Stimulated activated CD4-positive, alpha-beta T cell treated with anti-CD3 and anti-CD28 coated beads, Interleukin-15, amount 100 ng/mL, for 1 hour (primary cell): ENCODE data around the gene SIRPA.

ENCODE experiments used
- DNase-seq, 2 donors: peaks; one replicate each; pipeline ENCODE4 v3.0.0-alpha.2; 2020; ENCODE audit warnings: low read depth in 1 of 2, low spot score in 1 of 2

The SIRPA gene

GRCh38 chr20:1894951-1895673 lies at the start of gene SIRPA:
Gene SIRPA (plus strand): TSS chr20:1895407. CDS start chr20:1895448, 41 bp downstream.
- DNase-seq = no peak

DNA sequence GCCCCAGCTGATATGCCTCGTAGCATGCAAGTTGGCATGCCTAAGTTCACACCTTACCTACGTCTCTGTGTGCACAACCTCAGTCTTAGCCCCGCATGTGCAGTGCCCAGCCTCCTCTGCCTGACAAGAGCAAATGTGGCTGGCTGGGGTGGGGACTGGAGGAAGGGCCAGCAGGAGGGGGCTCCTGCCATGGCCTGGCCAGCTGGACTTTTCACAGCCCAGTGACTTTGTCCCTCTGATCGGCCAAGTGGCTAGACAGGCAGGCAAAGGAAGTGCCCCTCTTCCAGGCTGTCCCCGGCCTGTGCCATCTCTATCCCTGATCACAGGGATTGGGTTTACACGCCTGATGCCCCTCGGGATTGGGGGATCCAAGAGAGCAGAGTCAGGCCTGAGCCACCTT lies 49.5 kb upstream of the SIRPA start:
- no peak for DNase-seq

GRCh38 chr20:1846341-1846740 lies 48.9 kb upstream of the SIRPA start:
- no peak for DNase-seq

DNA sequence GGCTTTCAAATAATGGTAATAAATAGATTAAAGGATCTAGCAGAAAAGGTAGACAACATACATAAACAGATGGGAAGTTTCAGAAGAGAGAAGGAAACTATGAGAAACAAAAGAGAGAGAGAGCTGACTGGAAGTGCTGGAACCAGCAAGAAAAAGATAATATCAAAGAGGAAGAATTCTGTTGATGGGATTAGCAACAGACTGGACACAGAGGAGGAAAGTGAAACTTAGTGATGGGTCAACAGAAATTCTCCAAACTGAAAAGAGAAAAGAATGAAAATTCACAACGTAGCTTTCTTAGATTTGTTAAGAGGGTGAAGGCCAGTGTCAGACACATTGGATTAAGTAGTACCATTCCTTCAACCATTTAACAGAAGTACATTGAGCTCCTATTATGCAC lies 48.3 kb upstream of the SIRPA start:
- no peak for DNase-seq

DNA sequence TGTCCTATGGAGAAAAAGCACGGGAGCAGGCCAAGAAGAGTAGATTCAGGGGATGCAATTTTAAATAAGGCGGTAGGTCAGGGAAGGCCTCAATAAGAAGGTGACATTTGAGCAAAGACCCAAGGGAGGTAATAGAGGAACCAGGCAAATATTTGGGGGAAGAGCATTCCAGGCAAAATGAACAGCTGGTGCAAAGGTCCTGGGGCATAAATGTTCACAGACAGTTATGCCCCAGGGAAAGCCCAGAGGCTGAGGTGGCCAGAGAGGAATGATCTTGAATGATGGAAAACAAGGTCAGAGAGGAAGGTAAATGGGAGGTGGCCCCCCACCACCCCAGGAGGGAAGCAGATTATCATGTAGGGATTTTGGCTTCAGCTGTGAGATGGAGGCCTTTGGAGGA lies 47.4 kb upstream of the SIRPA start:
- no peak for DNase-seq

- DNase-seq = no peak
These were observed 46.8 kb upstream of the SIRPA start for GRCh38 chr20:1848373-1848772.

DNA sequence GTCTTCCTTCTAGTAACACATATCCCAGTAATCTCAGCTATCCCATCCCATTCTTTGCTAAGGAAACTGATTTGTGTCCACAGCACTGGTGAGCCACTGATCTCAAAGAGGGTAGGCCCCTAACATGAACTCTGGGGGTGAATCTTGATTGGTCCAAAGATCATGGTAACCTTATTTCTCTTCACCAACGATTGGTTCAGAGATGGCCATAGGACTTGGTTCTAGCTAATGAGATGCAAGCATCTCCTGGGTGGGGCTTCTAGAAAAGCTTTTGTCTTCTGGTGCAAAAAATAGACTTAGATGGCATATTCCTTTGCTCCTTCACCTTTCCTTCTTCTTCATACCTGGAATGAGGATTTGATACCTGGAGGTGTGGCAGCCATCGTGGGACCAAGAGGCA lies 43.8 kb upstream of the SIRPA start:
- no peak for DNase-seq

DNA sequence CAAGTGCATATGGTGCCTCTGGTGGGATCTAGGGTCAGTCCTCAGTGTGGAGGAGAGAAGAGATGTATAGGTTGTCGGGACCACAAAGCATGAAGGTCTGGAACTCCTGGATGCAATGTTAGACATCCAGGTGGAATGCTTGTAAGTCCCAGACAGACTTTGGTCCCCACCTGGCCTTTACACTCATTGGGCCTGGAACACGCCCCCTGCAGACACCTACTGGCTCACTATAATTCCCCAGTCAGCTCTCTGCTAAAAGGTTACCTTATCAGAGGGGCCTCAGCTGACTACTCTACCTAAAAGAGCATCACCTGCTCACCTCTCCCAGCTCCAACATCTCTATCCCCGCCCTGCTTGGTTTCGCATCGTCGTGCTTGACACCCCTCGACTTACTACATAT lies 41.7 kb upstream of the SIRPA start:
- DNase-seq = no peak

DNA sequence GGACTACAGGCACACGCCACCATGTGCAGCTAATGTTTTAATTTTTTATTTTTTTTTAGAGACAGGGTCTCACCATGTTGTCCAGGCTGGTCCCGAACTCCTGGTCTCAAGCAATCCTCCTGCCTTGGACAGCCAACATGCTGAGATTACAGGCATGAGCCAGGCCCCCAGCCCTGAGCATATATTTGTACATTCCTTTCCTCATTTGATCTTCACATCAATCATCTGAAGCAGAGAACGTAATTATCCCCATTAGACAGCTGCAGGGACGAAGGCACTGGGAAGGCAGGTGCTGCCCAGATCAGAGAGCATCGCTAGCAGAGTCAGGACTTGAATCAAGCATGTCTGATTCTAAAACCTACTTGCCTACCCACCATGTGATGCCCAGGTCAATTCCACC lies 41.0 kb upstream of the SIRPA start:
- no peak for DNase-seq

DNA sequence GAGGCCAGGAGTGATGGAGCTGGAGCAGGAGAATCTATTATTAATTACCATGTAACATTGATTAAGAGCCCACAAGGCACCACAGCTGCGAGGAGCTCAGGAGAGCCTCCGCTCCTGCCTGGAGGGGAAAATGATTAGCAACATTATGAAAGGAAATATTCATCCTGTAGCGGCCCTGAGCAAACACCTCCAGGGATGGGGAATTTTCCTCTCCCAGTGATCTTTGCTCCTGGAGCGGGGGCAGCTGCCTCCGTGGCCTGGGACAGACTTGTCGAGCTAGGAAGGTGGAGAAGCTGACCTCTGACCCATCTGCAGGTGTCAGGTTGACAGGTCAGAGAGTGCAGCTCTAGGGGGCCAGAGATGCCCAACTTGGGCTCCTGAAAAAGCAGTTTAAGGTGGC lies 40.1 kb upstream of the SIRPA start:
- DNase-seq = no peak

DNA sequence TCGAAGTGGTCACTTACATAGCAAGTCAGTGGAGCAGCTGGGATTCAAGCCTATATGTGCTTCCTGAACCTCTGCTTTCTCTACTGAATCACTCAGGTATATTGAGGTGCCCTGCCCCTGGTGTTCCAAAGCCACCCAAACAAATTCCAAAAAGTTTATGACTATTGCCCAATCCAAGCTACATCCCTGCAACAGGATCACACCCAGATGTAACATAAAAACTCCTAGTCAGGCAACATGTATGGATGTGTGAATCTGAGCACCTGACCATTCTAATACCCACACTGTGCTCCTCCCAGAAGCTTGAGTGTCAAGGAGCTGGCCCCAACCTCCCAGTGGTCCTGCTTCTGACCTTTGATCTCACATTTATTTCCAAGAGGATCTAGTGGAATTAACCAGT lies 39.5 kb upstream of the SIRPA start:
- no peak for DNase-seq

GRCh38 chr20:1856424-1856823 lies 38.8 kb upstream of the SIRPA start:
- no peak for DNase-seq

DNA sequence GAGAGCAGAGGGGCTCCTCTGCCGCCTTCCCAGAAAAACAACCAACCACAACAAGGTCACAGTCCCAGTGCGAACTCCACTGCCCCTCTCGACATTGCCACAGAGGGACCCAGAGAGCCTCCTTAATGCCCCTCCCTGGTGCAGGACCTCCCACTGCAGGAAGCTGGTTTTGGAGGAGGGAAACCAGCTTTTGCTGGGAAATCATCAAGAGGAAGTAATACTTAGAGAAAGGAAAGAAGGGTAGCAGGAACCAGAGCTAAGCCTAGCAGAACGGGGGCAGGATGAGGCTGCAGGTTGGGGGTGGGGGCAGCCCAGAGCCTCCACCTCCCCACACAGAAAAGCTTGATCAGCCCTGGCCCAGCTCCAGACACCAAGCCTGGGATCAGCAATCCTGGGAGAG lies 37.7 kb upstream of the SIRPA start:
- DNase-seq = no peak

GRCh38 chr20:1858871-1859270 lies 36.3 kb upstream of the SIRPA start:
- DNase-seq = no peak

GRCh38 chr20:1860446-1860845 lies 34.8 kb upstream of the SIRPA start:
- DNase-seq = no peak

GRCh38 chr20:1861347-1861976 lies 33.7 kb upstream of the SIRPA start:
- no peak for DNase-seq

DNA sequence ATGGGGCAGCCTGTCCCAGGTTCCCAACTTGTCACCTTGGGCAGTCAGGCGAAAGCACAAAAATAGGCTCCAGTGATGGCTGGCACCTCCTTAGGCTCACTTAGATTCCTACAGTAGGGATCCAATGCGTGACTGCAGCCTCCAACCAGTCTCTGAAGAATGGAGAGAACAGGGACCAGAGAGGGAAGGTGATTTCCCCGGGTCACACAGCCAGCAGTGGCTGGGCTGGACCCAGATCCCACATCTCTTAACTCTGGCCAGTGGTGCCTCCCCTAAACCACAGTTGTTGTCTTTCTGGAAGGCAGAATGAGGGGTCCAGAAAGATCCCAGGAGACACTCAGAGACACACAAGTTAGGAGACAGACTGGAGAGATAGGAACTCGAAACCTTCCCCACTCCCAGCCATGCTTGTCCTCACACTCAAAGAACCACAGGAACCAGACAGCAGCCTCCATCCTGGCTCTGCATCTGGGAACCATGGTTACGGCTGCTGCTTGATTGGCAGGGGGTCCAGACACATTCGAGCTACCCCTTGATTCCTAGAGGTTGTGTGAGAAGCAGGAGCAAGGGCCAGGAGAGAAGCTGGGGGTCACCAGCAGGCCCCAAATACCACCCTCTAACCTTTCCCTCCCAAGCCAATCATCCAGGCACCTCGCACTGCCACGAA lies 33.1 kb upstream of the SIRPA start:
- no peak for DNase-seq

DNA sequence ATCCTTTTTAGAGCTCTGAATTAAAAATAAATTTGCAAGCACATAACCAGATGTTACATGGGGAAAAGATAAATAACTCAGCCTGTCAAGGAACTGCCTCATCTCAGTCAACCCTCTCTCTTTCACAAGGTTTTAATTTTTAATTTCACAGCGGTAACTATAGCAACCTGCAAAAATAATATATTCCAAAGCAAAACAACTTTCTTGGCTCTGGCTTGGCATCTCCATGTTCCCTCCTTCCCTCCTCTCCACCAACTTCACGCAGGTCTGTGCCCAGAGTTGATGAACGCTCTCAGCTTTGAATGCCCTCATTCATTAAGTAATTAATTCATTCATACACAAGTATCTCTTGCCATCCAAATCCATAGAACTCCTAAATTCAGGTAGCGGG lies 32.5 kb upstream of the SIRPA start:
- DNase-seq = no peak

- no peak for DNase-seq
These were observed 31.9 kb upstream of the SIRPA start for GRCh38 chr20:1863296-1863695.

GRCh38 chr20:1866834-1867233 lies 28.4 kb upstream of the SIRPA start:
- DNase-seq = no peak

- no peak for DNase-seq
These were observed 27.5 kb upstream of the SIRPA start for GRCh38 chr20:1867495-1868260.

DNA sequence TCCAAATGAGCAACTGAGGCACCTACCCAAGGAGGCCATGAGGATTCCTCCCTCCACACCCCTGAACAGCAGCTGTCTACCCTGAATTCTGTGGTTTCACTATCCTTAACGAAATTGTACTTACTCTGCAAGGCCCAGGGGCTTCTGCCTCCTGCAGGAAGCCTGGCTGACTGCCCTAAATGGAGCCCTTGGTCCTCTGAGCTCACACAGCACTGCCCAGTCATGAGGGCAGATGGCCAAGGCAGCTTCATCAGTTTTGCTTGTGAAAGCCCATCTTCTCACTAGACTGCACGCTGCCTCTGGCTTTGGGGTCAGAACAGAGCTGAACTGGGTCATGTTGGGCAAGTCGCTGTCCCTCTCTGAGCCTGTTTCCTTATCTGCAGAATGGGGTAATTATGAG lies 26.4 kb upstream of the SIRPA start:
- no peak for DNase-seq
